Choroid plexus epithelial cell (primary cell): Measurements from ENCODE around the gene AQP3.

Experiments
- DNase-seq: peaks from one replicate; pipeline ENCODE4 v3.0.0-alpha.2; 2010; ENCODE audit warnings: low read depth
- H3K4me3 ChIP-seq: 2 replicates; pipeline ENCODE4 v1.5.1; 2011; ENCODE audit warnings: low read depth, mild to moderate bottlenecking, control low read depth, low read length, moderate library complexity
- TF ChIP-seq, protein P1 (sequence below): conservative IDR thresholded peaks from 2 replicates; pipeline ENCODE4 v1.5.1; 2011; ENCODE audit warnings: low read depth, mild to moderate bottlenecking, control low read depth, inconsistent platforms, low read length, moderate library complexity

Gene AQP3

GRCh38 chr9:33453999-33454660, 6.7 kb upstream of the AQP3 start:
- DNase-seq = no peak
- no peak overlapping the region for H3K4me3 ChIP-seq
- TF ChIP-seq, protein P1, sequence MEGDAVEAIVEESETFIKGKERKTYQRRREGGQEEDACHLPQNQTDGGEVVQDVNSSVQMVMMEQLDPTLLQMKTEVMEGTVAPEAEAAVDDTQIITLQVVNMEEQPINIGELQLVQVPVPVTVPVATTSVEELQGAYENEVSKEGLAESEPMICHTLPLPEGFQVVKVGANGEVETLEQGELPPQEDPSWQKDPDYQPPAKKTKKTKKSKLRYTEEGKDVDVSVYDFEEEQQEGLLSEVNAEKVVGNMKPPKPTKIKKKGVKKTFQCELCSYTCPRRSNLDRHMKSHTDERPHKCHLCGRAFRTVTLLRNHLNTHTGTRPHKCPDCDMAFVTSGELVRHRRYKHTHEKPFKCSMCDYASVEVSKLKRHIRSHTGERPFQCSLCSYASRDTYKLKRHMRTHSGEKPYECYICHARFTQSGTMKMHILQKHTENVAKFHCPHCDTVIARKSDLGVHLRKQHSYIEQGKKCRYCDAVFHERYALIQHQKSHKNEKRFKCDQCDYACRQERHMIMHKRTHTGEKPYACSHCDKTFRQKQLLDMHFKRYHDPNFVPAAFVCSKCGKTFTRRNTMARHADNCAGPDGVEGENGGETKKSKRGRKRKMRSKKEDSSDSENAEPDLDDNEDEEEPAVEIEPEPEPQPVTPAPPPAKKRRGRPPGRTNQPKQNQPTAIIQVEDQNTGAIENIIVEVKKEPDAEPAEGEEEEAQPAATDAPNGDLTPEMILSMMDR = no peak

GRCh38 chr9:33453286-33453860, 6.0 kb upstream of the AQP3 start:
- no peak overlapping the region for H3K4me3 ChIP-seq
- DNase-seq = no peak
- TF ChIP-seq, protein P1 = no peak

- TF ChIP-seq, protein P1 = peak; percentile 91
- H3K4me3 ChIP-seq = no peak overlapping the region
- DNase-seq = peak; percentile 91
Observed at GRCh38 chr9:33452828-33453271, 5.5 kb upstream of the AQP3 start.

DNA sequence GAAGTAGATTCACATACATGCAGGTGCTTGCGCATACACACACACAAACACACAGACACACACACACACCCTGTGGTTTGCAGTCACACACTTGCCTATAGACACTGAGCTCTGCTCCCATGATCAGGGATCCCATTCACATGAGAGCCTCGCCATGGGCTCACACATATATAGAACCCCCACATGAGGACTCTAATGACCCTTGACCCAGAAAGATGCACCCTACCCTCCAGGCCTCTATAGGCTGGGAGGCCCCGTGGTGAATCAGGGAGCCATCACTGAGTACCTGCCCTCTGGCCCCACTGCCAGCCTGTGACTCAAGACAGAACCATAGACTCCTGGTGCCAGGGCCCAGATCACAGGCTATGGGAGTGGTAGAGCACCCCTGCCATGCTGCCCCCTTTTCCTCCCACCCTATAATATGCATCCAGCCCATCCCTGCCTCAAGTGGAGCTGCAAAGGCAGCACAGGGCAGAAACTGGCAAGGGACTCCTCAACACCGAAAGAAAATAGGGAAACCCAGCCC, 3.3 kb upstream of the AQP3 start:
- no peak overlapping the region for H3K4me3 ChIP-seq
- TF ChIP-seq, protein P1 = no peak
- DNase-seq = no peak

DNA sequence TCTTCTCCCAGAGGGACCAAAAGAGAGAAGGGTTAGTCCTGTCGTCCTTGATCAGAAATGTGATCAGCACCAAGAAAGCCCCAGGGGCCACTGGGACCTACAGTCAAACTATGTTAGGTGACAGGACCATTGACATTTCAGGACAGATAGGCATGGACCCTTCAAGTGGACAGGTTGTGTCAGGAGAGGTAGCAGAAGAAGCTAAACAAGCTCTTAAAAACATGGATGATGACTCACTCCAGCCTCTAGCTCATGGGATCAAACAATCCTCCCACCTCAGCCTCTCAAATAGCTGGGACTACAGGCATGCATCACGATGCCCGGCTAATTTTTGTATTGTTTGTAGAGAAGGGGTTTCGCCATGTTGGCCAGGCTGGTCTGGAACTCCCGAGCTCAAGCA, 2.3 kb upstream of the AQP3 start:
- no peak overlapping the region for H3K4me3 ChIP-seq
- TF ChIP-seq, protein P1 = no peak
- DNase-seq = no peak

DNA sequence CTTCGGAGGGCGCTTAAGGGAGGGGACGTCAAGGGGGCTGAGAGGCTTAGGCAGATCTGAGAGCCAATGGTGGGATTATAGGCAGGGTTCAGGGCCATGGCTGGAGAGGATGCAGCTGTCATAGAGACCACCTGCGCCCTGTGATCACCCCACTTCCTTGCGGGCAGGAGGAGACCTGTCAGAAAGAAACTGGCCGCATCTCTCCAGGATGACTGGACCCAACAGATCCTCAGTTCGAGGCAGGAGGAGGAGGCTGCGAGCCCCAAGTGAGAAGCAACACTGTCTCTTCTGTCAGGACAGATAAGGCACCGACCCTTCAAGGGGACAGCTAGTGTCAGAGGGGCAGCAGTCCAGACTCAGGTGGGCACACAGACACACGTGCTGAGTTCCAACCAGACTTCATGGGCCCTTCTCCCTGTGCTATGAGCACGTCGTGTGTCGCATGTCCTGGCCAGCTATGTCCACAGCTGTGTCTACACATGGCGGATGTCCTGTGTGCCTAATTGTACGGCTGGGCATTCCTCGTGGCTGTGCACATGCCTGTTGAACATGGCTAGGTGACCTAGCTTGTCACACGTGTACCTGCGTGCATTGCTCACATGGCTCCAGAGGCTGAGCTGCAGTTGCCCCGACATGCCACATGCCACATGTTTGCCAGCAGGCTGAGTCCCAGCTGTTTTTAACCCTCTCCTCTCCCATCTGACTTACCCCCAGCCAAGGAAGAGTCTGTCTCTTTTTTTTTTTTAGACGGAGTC, 583 bp upstream of the AQP3 start:
- TF ChIP-seq, protein P1 = no peak
- H3K4me3 ChIP-seq = peak overlapping the region; percentile 47
- no peak for DNase-seq
